Parathyroid adenoma (tissue), 2 donors: ENCODE measurements around the gene ARHGEF26.

Experiments
- H2AFZ ChIP-seq: fragments of 300-600 bp; sonication (generic); one replicate; pipeline ENCODE4 v1.7.0; 2017; ENCODE audit warnings: antibody characterized with exemption, mild to moderate bottlenecking
- H3K27ac ChIP-seq: fragments of 300-600 bp; sonication (generic); one replicate; pipeline ENCODE4 v1.7.0; 2017
- H3K27me3 ChIP-seq: fragments of 300-600 bp; sonication (generic); one replicate; pipeline ENCODE4 v1.7.0; 2017; ENCODE audit warnings: low read length; ENCODE audit not compliant: control insufficient read depth, insufficient read depth
- H3K36me3 ChIP-seq: fragments of 300-600 bp; sonication (generic); one replicate; pipeline ENCODE4 v1.7.0; 2017; ENCODE audit warnings: low read length; ENCODE audit not compliant: control insufficient read depth, insufficient read depth
- H3K4me1 ChIP-seq: fragments of 300-600 bp; sonication (generic); one replicate; pipeline ENCODE4 v1.7.0; 2017; ENCODE audit warnings: control low read depth
- H3K4me2 ChIP-seq: fragments of 300-600 bp; sonication (generic); one replicate; pipeline ENCODE4 v1.7.0; 2017; ENCODE audit warnings: low read length
- H3K4me3 ChIP-seq: fragments of 300-600 bp; sonication (generic); one replicate; pipeline ENCODE4 v1.7.0; 2017; ENCODE audit warnings: low read depth, low read length
- H3K79me2 ChIP-seq: fragments of 300-600 bp; sonication (generic); one replicate; pipeline ENCODE4 v1.7.0; 2017; ENCODE audit warnings: control low read depth
- H3K9ac ChIP-seq: fragments of 300-600 bp; sonication (generic); one replicate; pipeline ENCODE4 v1.7.0; 2017; ENCODE audit warnings: mild to moderate bottlenecking
- H3K9me3 ChIP-seq: fragments of 300-600 bp; sonication (generic); one replicate; pipeline ENCODE4 v1.7.0; 2017; ENCODE audit warnings: low read length; ENCODE audit not compliant: control insufficient read depth
- CTCF ChIP-seq: fragments of 300-600 bp; sonication (generic); IDR thresholded peaks from one replicate; pipeline ENCODE4 v1.7.0; 2017; ENCODE audit warnings: antibody characterized with exemption, mild to moderate bottlenecking
- donor health status: primary hyperparathyroidism.

The ARHGEF26 gene

DNA sequence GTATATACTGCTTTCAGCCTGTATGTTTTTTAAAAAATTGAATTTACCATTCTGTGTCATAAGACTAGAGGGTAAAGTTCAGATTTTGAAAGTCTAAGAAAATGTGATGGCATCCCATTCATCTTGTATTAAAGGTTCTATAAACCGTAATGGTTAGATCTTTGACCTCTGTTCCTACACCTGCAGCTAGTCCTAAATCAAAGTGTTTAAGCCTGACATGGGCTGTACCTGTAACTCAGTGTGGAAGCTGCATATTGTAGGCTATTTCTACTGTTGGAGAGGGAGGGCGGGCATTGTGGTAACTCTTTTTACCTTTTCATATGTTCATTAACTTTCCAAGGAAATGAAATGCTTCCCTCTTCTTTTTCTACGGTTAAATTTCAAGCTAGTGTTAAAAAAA, 53.9 kb downstream of the ARHGEF26 start:
- Histone ChIP-seq H3K4me2 (no peak overlapping the region), H3K27me3 (no peaks in the 10 kb centered on the region), H3K9me3 (no peaks in the 10 kb centered on the region), H2AFZ (no peak overlapping the region), H3K4me1 (peaks cover 6% of the 10 kb centered on the region), H3K9ac (no peak overlapping the region), H3K79me2 (peaks cover 5% of the 10 kb centered on the region), H3K4me3 (no peak overlapping the region), H3K36me3 (no peaks in the 10 kb centered on the region), H3K27ac (no peak overlapping the region)
- no peak for TF ChIP-seq CTCF

- H3K4me2 ChIP-seq, result no peak overlapping the region
- no peak overlapping the region for H3K27ac ChIP-seq
- H3K9me3 ChIP-seq, result no peaks in the 10 kb centered on the region
- H3K79me2 ChIP-seq, result peaks cover 2% of the 10 kb centered on the region
- H2AFZ ChIP-seq, result no peak overlapping the region
- no peak for TF ChIP-seq CTCF
- H3K4me1 ChIP-seq, result peaks cover 10% of the 10 kb centered on the region
- no peaks in the 10 kb centered on the region for H3K27me3 ChIP-seq
- H3K9ac ChIP-seq, result no peak overlapping the region
- H3K4me3 ChIP-seq, result no peak overlapping the region
- no peaks in the 10 kb centered on the region for H3K36me3 ChIP-seq
Observed at GRCh38 chr3:154176036-154176435, 54.8 kb downstream of the ARHGEF26 start.

GRCh38 chr3:154177406-154177805, 56.2 kb downstream of the ARHGEF26 start:
- Histone ChIP-seq H3K27me3 (no peaks in the 10 kb centered on the region), H2AFZ (no peak overlapping the region), H3K4me2 (no peak overlapping the region), H3K36me3 (no peaks in the 10 kb centered on the region), H3K4me3 (no peak overlapping the region), H3K4me1 (peaks cover 16% of the 10 kb centered on the region), H3K9me3 (no peaks in the 10 kb centered on the region), H3K27ac (no peak overlapping the region), H3K9ac (no peak overlapping the region), H3K79me2 (peaks cover 2% of the 10 kb centered on the region)
- no peak for TF ChIP-seq CTCF

- H3K4me1 ChIP-seq, result peaks cover 18% of the 10 kb centered on the region
- no peak for TF ChIP-seq CTCF
Observed at GRCh38 chr3:154178172-154178571, 57.0 kb downstream of the ARHGEF26 start.

GRCh38 chr3:154180836-154181691, 59.9 kb downstream of the ARHGEF26 start:
- Histone ChIP-seq H3K36me3 (no peaks in the 10 kb centered on the region), H3K9me3 (no peaks in the 10 kb centered on the region), H3K4me1 (peaks cover 12% of the 10 kb centered on the region), H3K9ac (no peak overlapping the region), H3K27me3 (no peaks in the 10 kb centered on the region), H3K27ac (peak overlapping the region; percentile 9), H3K79me2 (peaks cover 7% of the 10 kb centered on the region), H2AFZ (peak overlapping the region; percentile 35), H3K4me2 (peak overlapping the region; percentile 33), H3K4me3 (no peak overlapping the region)
- no peak for TF ChIP-seq CTCF

More at GRCh38 chr3:154178172-154178571, 57.0 kb downstream of the ARHGEF26 start:
- Histone ChIP-seq H3K4me2 (no peak overlapping the region), H3K9ac (no peak overlapping the region), H2AFZ (no peak overlapping the region), H3K79me2 (peaks cover 7% of the 10 kb centered on the region), H3K36me3 (no peaks in the 10 kb centered on the region), H3K4me3 (no peak overlapping the region), H3K27me3 (no peaks in the 10 kb centered on the region), H3K27ac (no peak overlapping the region), H3K9me3 (no peaks in the 10 kb centered on the region)
